ENCODE data around the gene CHRNA9.

The CHRNA9 gene

GRCh38 chr4:40306976-40307375 lies 28.2 kb upstream of the CHRNA9 start:
- no peak for TF ChIP-seq CTCF (IDR thresholded peaks at IDR 0.05)

- TF ChIP-seq CTCF (IDR thresholded peaks at IDR 0.05), result no peak
These were observed 27.3 kb upstream of the CHRNA9 start for GRCh38 chr4:40307627-40308497.

- TF ChIP-seq CTCF (IDR thresholded peaks at IDR 0.05), result no peak
These were observed 26.5 kb upstream of the CHRNA9 start for GRCh38 chr4:40308528-40309122.

- TF ChIP-seq CTCF (IDR thresholded peaks at IDR 0.05), result peak; percentile 88
These were observed 25.8 kb upstream of the CHRNA9 start for GRCh38 chr4:40309250-40309774.

- TF ChIP-seq CTCF (IDR thresholded peaks at IDR 0.05), result no peak
These were observed 24.9 kb upstream of the CHRNA9 start for GRCh38 chr4:40310225-40310624.

- no peak for TF ChIP-seq CTCF (IDR thresholded peaks at IDR 0.05)
These were observed 23.3 kb upstream of the CHRNA9 start for GRCh38 chr4:40311811-40312346.

GRCh38 chr4:40314951-40315350 lies 20.2 kb upstream of the CHRNA9 start:
- TF ChIP-seq CTCF (IDR thresholded peaks at IDR 0.05), result no peak
